ENCODE data around the gene DPF3.

Gene DPF3

DNA sequence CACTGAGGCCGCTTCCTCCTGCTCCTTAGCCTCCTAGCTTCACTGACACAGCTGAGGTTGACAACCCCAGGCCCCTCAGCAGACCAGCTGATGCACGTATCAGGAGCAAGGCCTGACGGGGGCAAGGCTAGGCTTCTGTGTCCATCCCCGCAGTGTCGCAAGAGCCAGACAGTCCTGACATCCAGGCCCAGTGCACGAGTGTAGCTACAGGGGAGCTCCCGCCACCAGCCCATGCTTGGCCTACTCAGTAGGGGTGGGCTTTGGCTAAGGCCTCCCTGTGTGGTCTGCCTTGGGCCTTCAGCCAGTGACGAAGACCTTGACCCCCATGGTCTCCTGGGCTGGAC, 179.1 kb downstream of the DPF3 start:
- no peak for DNase-seq (ENCODE audit: low spot score)
- Histone ChIP-seq H3K23ac (ENCODE audit: low read depth, low read length, poor library complexity) (no peak overlapping the region), H3K27me3 (ENCODE audit: control insufficient read depth in 3 of 3, insufficient read depth in 3 of 3, low read depth in 1 of 3, low read length in 3 of 3) (no peaks in the 10 kb centered on the region), H3K27ac (replicated peaks; ENCODE audit: low read length) (no peak overlapping the region), H2BK12ac (ENCODE audit: low read length) (no peak overlapping the region), H2BK5ac (ENCODE audit: low read length) (no peak overlapping the region), H2AK5ac (ENCODE audit: low read depth, low read length) (peak overlapping the region; percentile 20), H3K4me3 (ENCODE audit: low read length in 2 of 2) (peak overlapping the region in 1 of 2 donors; percentile 18), H3K79me1 (ENCODE audit: low read depth, low read length) (no peaks in the 10 kb centered on the region), H3K9me3 (replicated peaks in 1 of 2; ENCODE audit: control insufficient read depth in 2 of 2, insufficient read depth in 1 of 2, low read depth in 1 of 2, low read length in 2 of 2) (no peaks in the 10 kb centered on the region), H3K14ac (ENCODE audit: low read length) (no peak overlapping the region), H3K4ac (ENCODE audit: low read length) (no peak overlapping the region), H3K18ac (ENCODE audit: low read length) (peak overlapping the region; percentile 62), H3K4me2 (ENCODE audit: insufficient read depth, low read length, poor library complexity, severe bottlenecking) (no peak overlapping the region), H2BK15ac (ENCODE audit: low read length) (peak overlapping the region; percentile 78), H2BK120ac (ENCODE audit: low read depth, low read length) (no peak overlapping the region), H4K8ac (ENCODE audit: low read depth, low read length) (no peak overlapping the region), H3K36me3 (replicated peaks in 1 of 2; ENCODE audit: control insufficient read depth in 2 of 2, insufficient read depth in 2 of 2, low read length in 2 of 2) (no peaks in the 10 kb centered on the region), H4K91ac (ENCODE audit: low read depth, low read length, poor library complexity) (no peak overlapping the region), H3K4me1 (ENCODE audit: control insufficient read depth in 2 of 2, insufficient read depth in 1 of 2, low read depth in 1 of 2, low read length in 2 of 2) (peaks cover 0 to 8% of the 10 kb centered on the region in 2 donors), H3K9ac (ENCODE audit: low read depth, low read length, poor library complexity) (no peak overlapping the region), H2AFZ (ENCODE audit: low read length) (no peak overlapping the region)
- no CpG with 5 or more reads among the region's 8 CpGs for WGBS, 2 donors (ENCODE audit: extremely low coverage in 2 of 2, insufficient read length in 2 of 2, insufficient replicate concordance in 1 of 2)

DNA sequence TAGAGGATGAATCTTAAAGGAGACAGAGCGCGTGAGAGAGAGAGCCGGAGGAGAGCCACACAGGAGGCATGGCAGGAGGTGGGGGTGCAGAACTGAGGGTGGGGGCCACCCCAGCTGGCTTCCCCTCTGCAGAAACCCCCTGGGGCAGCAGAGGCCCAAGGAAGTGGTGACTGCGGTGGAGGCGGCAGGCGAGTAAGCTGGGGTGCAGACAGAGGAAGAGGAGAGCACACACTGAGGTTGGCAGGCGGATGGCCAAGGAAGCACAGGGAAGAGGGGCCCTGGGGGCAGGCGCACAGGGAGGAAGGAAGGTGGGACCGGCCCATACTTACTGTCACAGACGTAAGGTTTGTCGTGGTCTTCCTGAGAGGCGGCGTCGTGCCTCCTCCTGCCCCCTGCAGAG, 179.8 kb downstream of the DPF3 start:
- Histone ChIP-seq H3K27me3 (ENCODE audit: control insufficient read depth in 3 of 3, insufficient read depth in 3 of 3, low read depth in 1 of 3, low read length in 3 of 3) (no peaks in the 10 kb centered on the region), H3K27ac (replicated peaks; ENCODE audit: low read length) (no peak overlapping the region), H4K91ac (ENCODE audit: low read depth, low read length, poor library complexity) (no peak overlapping the region), H3K36me3 (replicated peaks in 1 of 2; ENCODE audit: control insufficient read depth in 2 of 2, insufficient read depth in 2 of 2, low read length in 2 of 2) (no peaks in the 10 kb centered on the region), H3K18ac (ENCODE audit: low read length) (peak overlapping the region; percentile 73), H3K9me3 (replicated peaks in 1 of 2; ENCODE audit: control insufficient read depth in 2 of 2, insufficient read depth in 1 of 2, low read depth in 1 of 2, low read length in 2 of 2) (no peaks in the 10 kb centered on the region), H3K9ac (ENCODE audit: low read depth, low read length, poor library complexity) (no peak overlapping the region), H2AFZ (ENCODE audit: low read length) (no peak overlapping the region), H2AK5ac (ENCODE audit: low read depth, low read length) (no peak overlapping the region), H4K8ac (ENCODE audit: low read depth, low read length) (no peak overlapping the region), H3K14ac (ENCODE audit: low read length) (peak overlapping the region; percentile 42), H3K4me1 (ENCODE audit: control insufficient read depth in 2 of 2, insufficient read depth in 1 of 2, low read depth in 1 of 2, low read length in 2 of 2) (peaks cover 0 to 9% of the 10 kb centered on the region in 2 donors), H2BK15ac (ENCODE audit: low read length) (no peak overlapping the region), H3K4ac (ENCODE audit: low read length) (no peak overlapping the region), H3K4me2 (ENCODE audit: insufficient read depth, low read length, poor library complexity, severe bottlenecking) (no peak overlapping the region), H2BK5ac (ENCODE audit: low read length) (no peak overlapping the region), H3K79me1 (ENCODE audit: low read depth, low read length) (no peaks in the 10 kb centered on the region), H3K23ac (ENCODE audit: low read depth, low read length, poor library complexity) (peak overlapping the region; percentile 12), H2BK120ac (ENCODE audit: low read depth, low read length) (no peak overlapping the region), H2BK12ac (ENCODE audit: low read length) (no peak overlapping the region), H3K4me3 (ENCODE audit: low read length in 2 of 2) (no peak overlapping the region)
- DNase-seq (ENCODE audit: low spot score): no peak
- no CpG with 5 or more reads among the region's 14 CpGs for WGBS, 2 donors (ENCODE audit: extremely low coverage in 2 of 2, insufficient read length in 2 of 2, insufficient replicate concordance in 1 of 2)

DNA sequence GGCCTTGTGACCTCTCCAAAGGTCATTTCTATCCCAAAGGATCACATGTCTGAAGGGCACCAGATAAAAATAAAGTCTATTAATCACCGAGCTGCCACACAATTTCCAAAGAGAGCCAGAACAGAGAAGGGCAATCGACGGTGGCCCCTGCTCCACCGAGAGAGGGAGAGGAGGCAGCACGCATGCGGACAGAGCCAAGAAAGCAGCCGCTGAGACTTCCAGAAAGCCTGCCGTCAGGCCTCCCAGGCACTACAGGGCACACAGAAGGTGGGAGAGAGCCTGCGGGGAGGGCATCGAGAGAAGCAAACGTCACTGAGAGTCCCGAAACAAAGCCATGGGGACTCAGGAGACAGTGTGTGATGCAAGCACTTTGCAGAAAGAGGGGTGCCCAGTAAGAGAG, 182.0 kb downstream of the DPF3 start:
- Histone ChIP-seq H3K4me3 (ENCODE audit: low read length in 2 of 2) (no peak overlapping the region), H2BK120ac (ENCODE audit: low read depth, low read length) (no peak overlapping the region), H3K79me1 (ENCODE audit: low read depth, low read length) (no peaks in the 10 kb centered on the region), H4K8ac (ENCODE audit: low read depth, low read length) (no peak overlapping the region), H3K9me3 (replicated peaks in 1 of 2; ENCODE audit: control insufficient read depth in 2 of 2, insufficient read depth in 1 of 2, low read depth in 1 of 2, low read length in 2 of 2) (no peaks in the 10 kb centered on the region), H4K91ac (ENCODE audit: low read depth, low read length, poor library complexity) (no peak overlapping the region), H3K4ac (ENCODE audit: low read length) (no peak overlapping the region), H3K4me2 (ENCODE audit: insufficient read depth, low read length, poor library complexity, severe bottlenecking) (no peak overlapping the region), H3K36me3 (replicated peaks in 1 of 2; ENCODE audit: control insufficient read depth in 2 of 2, insufficient read depth in 2 of 2, low read length in 2 of 2) (no peaks in the 10 kb centered on the region), H2BK15ac (ENCODE audit: low read length) (peak overlapping the region; percentile 71), H3K9ac (ENCODE audit: low read depth, low read length, poor library complexity) (no peak overlapping the region), H3K4me1 (ENCODE audit: control insufficient read depth in 2 of 2, insufficient read depth in 1 of 2, low read depth in 1 of 2, low read length in 2 of 2) (peaks cover 0 to 17% of the 10 kb centered on the region in 2 donors), H3K18ac (ENCODE audit: low read length) (no peak overlapping the region), H2AFZ (ENCODE audit: low read length) (no peak overlapping the region), H2BK12ac (ENCODE audit: low read length) (no peak overlapping the region), H3K14ac (ENCODE audit: low read length) (peak overlapping the region; percentile 3), H2AK5ac (ENCODE audit: low read depth, low read length) (no peak overlapping the region), H2BK5ac (ENCODE audit: low read length) (no peak overlapping the region), H3K27ac (replicated peaks; ENCODE audit: low read length) (no peak overlapping the region), H3K27me3 (ENCODE audit: control insufficient read depth in 3 of 3, insufficient read depth in 3 of 3, low read depth in 1 of 3, low read length in 3 of 3) (no peaks in the 10 kb centered on the region), H3K23ac (ENCODE audit: low read depth, low read length, poor library complexity) (no peak overlapping the region)
- no CpG with 5 or more reads among the region's 12 CpGs for WGBS, 2 donors (ENCODE audit: extremely low coverage in 2 of 2, insufficient read length in 2 of 2, insufficient replicate concordance in 1 of 2)
- no peak for DNase-seq (ENCODE audit: low spot score)

DNA sequence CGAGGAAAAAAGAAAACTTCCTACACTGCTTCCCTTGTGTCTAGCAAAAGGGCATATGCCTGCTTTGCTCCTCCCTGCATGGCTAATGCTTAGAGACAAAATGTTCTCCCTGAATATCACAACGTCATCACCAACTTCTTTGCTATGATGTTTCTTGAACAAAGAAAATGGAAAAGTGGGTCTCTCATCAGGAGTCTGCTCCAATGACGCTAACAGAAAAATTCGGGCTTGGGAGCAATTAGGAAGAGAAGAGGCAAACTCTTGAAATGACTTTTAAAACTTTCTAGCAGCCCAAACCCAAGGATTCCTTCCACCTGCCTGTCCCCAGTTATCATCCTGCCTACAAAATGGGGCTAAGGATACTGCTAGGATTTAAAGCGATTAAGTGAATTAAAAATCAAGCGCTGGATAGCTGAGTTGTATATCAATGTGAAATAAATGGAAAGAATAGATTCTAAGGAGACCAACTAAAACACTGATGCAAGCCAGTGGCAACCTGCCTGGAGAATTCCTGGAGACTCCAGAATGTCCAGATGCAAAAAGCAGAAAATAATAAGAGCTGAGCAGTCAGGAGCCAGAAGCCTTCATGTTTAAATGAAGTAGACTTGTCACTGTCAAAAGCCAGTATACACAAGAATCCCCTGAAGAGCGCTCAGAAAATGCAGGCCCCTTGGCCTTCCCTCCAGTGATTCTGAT, 183.8 kb downstream of the DPF3 start:
- no peaks in the 10 kb centered on the region for H3K79me1 ChIP-seq (ENCODE audit: low read depth, low read length)
- DNase-seq (ENCODE audit: low spot score): no peak
- WGBS, 2 donors (ENCODE audit: extremely low coverage in 2 of 2, insufficient read length in 2 of 2, insufficient replicate concordance in 1 of 2): no CpG with 5 or more reads among the region's 7 CpGs
- H3K36me3 ChIP-seq (replicated peaks in 1 of 2; ENCODE audit: control insufficient read depth in 2 of 2, insufficient read depth in 2 of 2, low read length in 2 of 2): no peaks in the 10 kb centered on the region
- H3K18ac ChIP-seq (ENCODE audit: low read length): no peak overlapping the region
- no peak overlapping the region for H3K14ac ChIP-seq (ENCODE audit: low read length)
- no peaks in the 10 kb centered on the region for H3K9me3 ChIP-seq (replicated peaks in 1 of 2; ENCODE audit: control insufficient read depth in 2 of 2, insufficient read depth in 1 of 2, low read depth in 1 of 2, low read length in 2 of 2)
- H2BK120ac ChIP-seq (ENCODE audit: low read depth, low read length): no peak overlapping the region
- no peak overlapping the region for H3K4ac ChIP-seq (ENCODE audit: low read length)
- H3K27me3 ChIP-seq (ENCODE audit: control insufficient read depth in 3 of 3, insufficient read depth in 3 of 3, low read depth in 1 of 3, low read length in 3 of 3): no peaks in the 10 kb centered on the region
- H3K9ac ChIP-seq (ENCODE audit: low read depth, low read length, poor library complexity): no peak overlapping the region
- H3K4me1 ChIP-seq (ENCODE audit: control insufficient read depth in 2 of 2, insufficient read depth in 1 of 2, low read depth in 1 of 2, low read length in 2 of 2): peaks cover 0 to 9% of the 10 kb centered on the region in 2 donors
- H2BK15ac ChIP-seq (ENCODE audit: low read length): no peak overlapping the region
- H3K4me3 ChIP-seq (ENCODE audit: low read length in 2 of 2): no peak overlapping the region
- H3K4me2 ChIP-seq (ENCODE audit: insufficient read depth, low read length, poor library complexity, severe bottlenecking): no peak overlapping the region
- no peak overlapping the region for H3K27ac ChIP-seq (replicated peaks; ENCODE audit: low read length)
- no peak overlapping the region for H3K23ac ChIP-seq (ENCODE audit: low read depth, low read length, poor library complexity)
- no peak overlapping the region for H2BK5ac ChIP-seq (ENCODE audit: low read length)
- no peak overlapping the region for H4K8ac ChIP-seq (ENCODE audit: low read depth, low read length)
- peak overlapping the region; percentile 30 for H2AK5ac ChIP-seq (ENCODE audit: low read depth, low read length)
- H4K91ac ChIP-seq (ENCODE audit: low read depth, low read length, poor library complexity): no peak overlapping the region
- no peak overlapping the region for H2BK12ac ChIP-seq (ENCODE audit: low read length)
- H2AFZ ChIP-seq (ENCODE audit: low read length): no peak overlapping the region

Data from neuronal stem cell (in vitro differentiated cells).